ENCODE results near the gene PITPNB.

DNA sequence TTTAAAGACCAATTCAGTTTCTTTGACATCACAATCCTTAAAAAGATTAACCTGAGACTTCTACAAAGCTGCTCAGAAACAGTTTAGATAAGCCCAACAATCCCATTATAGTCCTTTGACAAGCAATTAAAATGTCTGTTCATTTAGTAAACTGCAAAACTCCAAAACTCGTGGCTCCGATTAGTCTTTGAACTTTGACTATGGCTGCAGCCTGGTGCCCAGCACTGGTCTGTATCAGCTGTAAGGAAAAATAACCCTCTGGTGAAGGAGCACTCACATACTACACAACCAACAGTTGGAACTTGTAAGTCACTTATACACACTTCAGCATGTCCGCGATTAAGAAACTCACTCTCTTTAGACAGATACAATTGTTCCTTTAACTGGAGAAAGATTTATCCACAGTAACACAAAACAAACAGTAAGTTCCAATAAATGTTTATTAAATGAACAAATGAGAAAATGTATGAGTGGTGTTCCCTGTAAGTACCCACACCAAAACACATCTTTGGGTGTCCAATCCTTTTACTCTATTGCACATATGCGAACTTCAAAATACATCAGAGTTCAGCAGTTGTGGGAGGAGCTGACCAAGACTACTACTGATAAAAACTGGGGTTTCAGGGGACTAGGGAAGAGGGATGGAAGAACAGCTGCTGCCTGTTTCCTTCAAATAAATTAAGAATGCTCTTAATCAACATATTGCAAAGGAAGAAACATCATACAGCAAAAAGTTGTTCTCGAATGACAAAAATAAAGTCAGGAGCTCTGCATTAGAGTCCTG, 36.4 kb downstream of the PITPNB start:
- TF ChIP-seq, protein P1, sequence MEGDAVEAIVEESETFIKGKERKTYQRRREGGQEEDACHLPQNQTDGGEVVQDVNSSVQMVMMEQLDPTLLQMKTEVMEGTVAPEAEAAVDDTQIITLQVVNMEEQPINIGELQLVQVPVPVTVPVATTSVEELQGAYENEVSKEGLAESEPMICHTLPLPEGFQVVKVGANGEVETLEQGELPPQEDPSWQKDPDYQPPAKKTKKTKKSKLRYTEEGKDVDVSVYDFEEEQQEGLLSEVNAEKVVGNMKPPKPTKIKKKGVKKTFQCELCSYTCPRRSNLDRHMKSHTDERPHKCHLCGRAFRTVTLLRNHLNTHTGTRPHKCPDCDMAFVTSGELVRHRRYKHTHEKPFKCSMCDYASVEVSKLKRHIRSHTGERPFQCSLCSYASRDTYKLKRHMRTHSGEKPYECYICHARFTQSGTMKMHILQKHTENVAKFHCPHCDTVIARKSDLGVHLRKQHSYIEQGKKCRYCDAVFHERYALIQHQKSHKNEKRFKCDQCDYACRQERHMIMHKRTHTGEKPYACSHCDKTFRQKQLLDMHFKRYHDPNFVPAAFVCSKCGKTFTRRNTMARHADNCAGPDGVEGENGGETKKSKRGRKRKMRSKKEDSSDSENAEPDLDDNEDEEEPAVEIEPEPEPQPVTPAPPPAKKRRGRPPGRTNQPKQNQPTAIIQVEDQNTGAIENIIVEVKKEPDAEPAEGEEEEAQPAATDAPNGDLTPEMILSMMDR (conservative IDR thresholded peaks at IDR 0.05) = no peak
- no peak for TF ChIP-seq ZFX (IDR thresholded peaks at IDR 0.05)
